COLO668 (cell line): ENCODE data around the gene PLA2G4A.

Experiments used
- DNase-seq: peaks from one replicate; lab custom pipeline; 2025; ENCODE audit not compliant: unreplicated experiment; lab: John Stamatoyannopoulos, UW

Gene PLA2G4A

GRCh38 chr1:187013582-187014200, 184.9 kb downstream of the PLA2G4A start:
- DNase-seq = no peak

GRCh38 chr1:187018291-187018690, 189.5 kb downstream of the PLA2G4A start:
- no peak for DNase-seq

- no peak for DNase-seq
Measured at GRCh38 chr1:187027253-187027652, 198.5 kb downstream of the PLA2G4A start.

- no peak for DNase-seq
Measured at GRCh38 chr1:187032316-187032981, 203.7 kb downstream of the PLA2G4A start.

GRCh38 chr1:187032982-187033692, 204.4 kb downstream of the PLA2G4A start:
- DNase-seq = no peak

- no peak for DNase-seq
Measured at GRCh38 chr1:187033693-187034390, 205.1 kb downstream of the PLA2G4A start.

- no peak for DNase-seq
Measured at GRCh38 chr1:187034501-187034900, 205.8 kb downstream of the PLA2G4A start.

- no peak for DNase-seq
Measured at GRCh38 chr1:187037973-187038553, 209.3 kb downstream of the PLA2G4A start.
